Kidney (tissue), 14 donors: ENCODE data around the gene MAL. TPM values are rescaled to one million over a fixed set of nuclear protein-coding genes. Genes with fewer than 3 reads are reported as not detected.

Experiments
- DNase-seq, 5 donors: peaks; one replicate each; pipeline ENCODE4 v3.0.0-alpha.2; 2013 to 2020
- FAIRE-seq: peaks from 2 replicates; lab custom pipeline; 2012; peaks lifted over from hg19 to GRCh38; lab: Jason Lieb, UNC
- H3K27ac ChIP-seq, 2 donors: one replicate each; pipeline ENCODE4 v1.7.0; 2013; ENCODE audit warnings: low read depth in 2 of 2, low read length in 2 of 2, inconsistent platforms in 1 of 2
- H3K27me3 ChIP-seq: one replicate; pipeline ENCODE4 v1.7.1; 2013; ENCODE audit warnings: low read length, inconsistent platforms; ENCODE audit not compliant: control insufficient read depth, insufficient read depth
- H3K36me3 ChIP-seq, 3 donors: one replicate each; pipeline versions ENCODE4 v1.7.0 to v1.7.1; 2013; ENCODE audit warnings: low read length in 3 of 3, control low read depth in 1 of 3, inconsistent platforms in 1 of 3; ENCODE audit not compliant: insufficient read depth in 3 of 3, control insufficient read depth in 2 of 3
- H3K4me1 ChIP-seq, 3 donors: one replicate each; pipeline versions ENCODE4 v1.7.0 to v1.7.1; 2013; ENCODE audit warnings: low read length in 3 of 3, inconsistent platforms in 1 of 3, low read depth in 1 of 3; ENCODE audit not compliant: control insufficient read depth in 2 of 3, insufficient read depth in 2 of 3
- H3K4me3 ChIP-seq, 3 donors: one replicate each; pipeline versions ENCODE4 v1.7.0 to v1.8.1; 2013; ENCODE audit warnings: low read length in 3 of 3, control low read depth in 1 of 3, inconsistent platforms in 1 of 3
- H3K9ac ChIP-seq, 3 donors: one replicate each; pipeline versions ENCODE4 v1.7.0 to v1.7.1; 2013; ENCODE audit warnings: low read length in 3 of 3, control low read depth in 1 of 3, inconsistent platforms in 1 of 3
- H3K9me3 ChIP-seq, 3 donors: one replicate each; pipeline versions ENCODE4 v1.7.0 to v1.7.1; 2013; ENCODE audit warnings: low read length in 3 of 3, control low read depth in 1 of 3, inconsistent platforms in 1 of 3; ENCODE audit not compliant: control insufficient read depth in 2 of 3, insufficient read depth in 1 of 3
- CTCF ChIP-seq: IDR thresholded peaks from 3 replicates; pipeline ENCODE4 v1.5.1; 2012; ENCODE audit warnings: mild to moderate bottlenecking, moderate library complexity, borderline replicate concordance; ENCODE audit not compliant: insufficient read depth; ENCODE audit errors: extremely low read depth
- intact Hi-C: fragments of 100-400 bp; cut with DNase I; formaldehyde crosslinking; loops from one replicate; pipeline ENCODE4 v1.11.1; 2022
- polyA plus RNA-seq: library from polyadenylated mRNA; stranded (reverse); fragments of 350-450 nt; fragmentation: Illumina TruSeq; extraction: RNeasy Lipid Tissue Mini Kit (QIAGEN cat#74804); gene quantifications from one replicate; pipeline ENCODE4 v1.2.3, GENCODE V29; 2014; ENCODE audit warnings: low read depth, low replicate concordance; ENCODE audit not compliant: insufficient read depth
- total RNA-seq: library from RNA; stranded (reverse); fragmentation: NEBNext Ultra II Directional; extraction: Animal tissue kit (Norgen Biotek cat#: 25700); gene quantifications from one replicate; pipeline ENCODE4 v1.2.1, GENCODE V29; 2021
- donor health status: control.
- donor health status: control.
- donor health status: control.
- donor health status: control.
- donor health status: control.
- donor health status: DM: yes; HTN: yes; CAD: no.
- donor health status: Normal renal cell carcinoma (clear cell type).

Gene MAL
- total and polyA plus RNA-seq, 2 donors from 2014 or later: 477 to 1,006 TPM

GRCh38 chr2:95001701-95002100 lies 23.8 kb upstream of the MAL start:
- intact Hi-C loops: no loop called here
- Histone ChIP-seq H3K27ac (peak overlapping the region in 1 of 2 donors; percentile 49), H3K9me3 (no peaks in the 10 kb centered on the region), H3K27me3 (peaks cover 2% of the 10 kb centered on the region), H3K36me3 (no peaks in the 10 kb centered on the region), H3K4me3 (no peak overlapping the region), H3K4me1 (peaks cover 0 to 24% (median 23%) of the 10 kb centered on the region in 3 donors), H3K9ac (no peak overlapping the region)
- peak in 1 of 5 donors; percentile 16 for DNase-seq
- FAIRE-seq: no peak
- no peak for TF ChIP-seq CTCF

- Histone ChIP-seq H3K4me3 (no peak overlapping the region), H3K27me3 (peaks cover 2% of the 10 kb centered on the region), H3K4me1 (peaks cover 0 to 29% (median 29%) of the 10 kb centered on the region in 3 donors), H3K36me3 (no peaks in the 10 kb centered on the region), H3K27ac (no peak overlapping the region), H3K9ac (no peak overlapping the region), H3K9me3 (no peaks in the 10 kb centered on the region)
- TF ChIP-seq CTCF: no peak
- FAIRE-seq: no peak
- intact Hi-C loops: no loop called here
- DNase-seq: no peak
Observed at GRCh38 chr2:95002498-95002897, 23.0 kb upstream of the MAL start.

GRCh38 chr2:95004287-95004686 lies 21.2 kb upstream of the MAL start:
- no peaks in the 10 kb centered on the region for H3K27me3 ChIP-seq
- DNase-seq: peak in 2 of 5 donors; percentile 45 to 54
- FAIRE-seq: no peak
- no peak overlapping the region for H3K4me3 ChIP-seq
- TF ChIP-seq CTCF: no peak
- H3K9ac ChIP-seq: peak overlapping the region in 1 of 3 donors; percentile 52
- intact Hi-C loops: no loop called here
- H3K4me1 ChIP-seq: peaks cover 0 to 38% (median 34%) of the 10 kb centered on the region in 3 donors
- no peaks in the 10 kb centered on the region for H3K36me3 ChIP-seq
- no peaks in the 10 kb centered on the region for H3K9me3 ChIP-seq
- peak overlapping the region; percentile 78 to 94 for H3K27ac ChIP-seq

- H3K4me3 ChIP-seq: no peak overlapping the region
- FAIRE-seq (no peak), DNase-seq (peak in 2 of 5 donors; percentile 35 to 58)
- peak overlapping the region in 1 of 3 donors; percentile 52 for H3K9ac ChIP-seq
- H3K27me3 ChIP-seq: no peaks in the 10 kb centered on the region
- H3K27ac ChIP-seq: peak overlapping the region; percentile 78 to 94
- intact Hi-C loops: no loop called here
- no peaks in the 10 kb centered on the region for H3K36me3 ChIP-seq
- H3K4me1 ChIP-seq: peaks cover 0 to 38% (median 34%) of the 10 kb centered on the region in 3 donors
- TF ChIP-seq CTCF: no peak
- no peaks in the 10 kb centered on the region for H3K9me3 ChIP-seq
Observed at GRCh38 chr2:95004711-95005110, 20.8 kb upstream of the MAL start.
